OCI-LY7 (cell line): ENCODE results near the gene PSD2. TPM values are rescaled to one million over a fixed set of nuclear protein-coding genes. Genes with fewer than 3 reads are reported as not detected.

Source experiments
- BruUV-seq: library from RNA; stranded (reverse); fragments of 400-500 nt; replicated peaks from 2 replicates; lab custom pipeline; 2021; lab: Mats Ljungman, UMichigan
- CTCF ChIA-PET: fragments of 300-600 bp; sonication (Branson Sonifier 250); formaldehyde crosslinking; loops from one replicate; lab custom pipeline; 2022; ENCODE audit warnings: antibody characterized with exemption; ENCODE audit not compliant: unreplicated experiment; lab: Charles Lee
- POLR2A ChIA-PET: fragments of 300-600 bp; sonication (Branson Sonifier 250); formaldehyde crosslinking; loops from one replicate; lab custom pipeline; 2022; ENCODE audit warnings: antibody characterized with exemption; lab: Charles Lee
- DNase-seq: peaks from one replicate; pipeline ENCODE4 v3.0.0-alpha.2; 2015; ENCODE audit warnings: low spot score
- H2AFZ ChIP-seq: fragments of 200-600 bp; sonication (generic), shearing (Covaris generic); 2 replicates; pipeline ENCODE4 v1.6.1; 2014; ENCODE audit warnings: mild to moderate bottlenecking, antibody characterized with exemption, low read length, moderate library complexity
- H3K27ac ChIP-seq: fragments of 200-600 bp; sonication (generic); 2 replicates; pipeline ENCODE4 v1.5.1; 2014; ENCODE audit warnings: mixed run types, low read depth, mild to moderate bottlenecking, moderate library complexity, low read length, inconsistent platforms; ENCODE audit not compliant: poor library complexity, severe bottlenecking
- H3K36me3 ChIP-seq: fragments of 200-600 bp; sonication (generic); 2 replicates; pipeline ENCODE4 v1.6.1; 2014; ENCODE audit warnings: mild to moderate bottlenecking, antibody characterized with exemption, low read length, moderate library complexity, mixed read lengths; ENCODE audit not compliant: insufficient read depth
- H3K4me1 ChIP-seq: fragments of 200-600 bp; sonication (generic); 2 replicates; pipeline ENCODE4 v1.5.1; 2014; ENCODE audit warnings: mild to moderate bottlenecking, low read length; ENCODE audit not compliant: insufficient read depth, poor library complexity, severe bottlenecking
- H3K4me2 ChIP-seq: fragments of 200-600 bp; sonication (generic); 2 replicates; pipeline ENCODE4 v1.6.1; 2014; ENCODE audit warnings: mild to moderate bottlenecking, low read length
- H3K4me3 ChIP-seq: fragments of 200-600 bp; sonication (generic); 2 replicates; pipeline ENCODE4 v1.5.1; 2014; ENCODE audit warnings: mild to moderate bottlenecking, low read depth, low read length; ENCODE audit not compliant: poor library complexity, severe bottlenecking
- H3K79me2 ChIP-seq: fragments of 200-600 bp; sonication (generic); 2 replicates; pipeline ENCODE4 v1.6.1; 2016; ENCODE audit warnings: low read depth, mild to moderate bottlenecking, low read length, moderate library complexity, mixed read lengths; ENCODE audit not compliant: insufficient read depth
- H3K9me2 ChIP-seq: fragments of 200-600 bp; sonication (generic); 2 replicates; pipeline ENCODE4 v1.6.1; 2016; ENCODE audit warnings: mild to moderate bottlenecking, low read length, mixed read lengths; ENCODE audit not compliant: insufficient read depth
- H3K9me3 ChIP-seq: fragments of 200-600 bp; sonication (generic); 2 replicates; pipeline ENCODE4 v1.6.1; 2014; ENCODE audit warnings: mild to moderate bottlenecking, mixed run types, low read length, mixed read lengths
- H4K20me1 ChIP-seq: fragments of 200-600 bp; sonication (generic); 2 replicates; pipeline ENCODE4 v1.6.1; 2014; ENCODE audit warnings: mild to moderate bottlenecking, antibody characterized with exemption, low read length, moderate library complexity, mixed read lengths; ENCODE audit not compliant: insufficient read depth
- CTCF ChIP-seq: fragments of 200-600 bp; sonication (generic); conservative IDR thresholded peaks from 2 replicates; pipeline ENCODE4 v1.5.1; 2014; ENCODE audit warnings: mild to moderate bottlenecking, antibody characterized with exemption, low read length, moderate library complexity, mixed read lengths
- EZH2phosphoT487 ChIP-seq: fragments of 200-600 bp; sonication (generic); IDR thresholded peaks from 2 replicates; pipeline ENCODE4 v1.6.1; 2018; ENCODE audit warnings: low read depth, borderline replicate concordance, mild to moderate bottlenecking, mixed run types, antibody characterized with exemption, low read length, moderate library complexity, mixed read lengths
- intact Hi-C: fragments of 100-400 bp; cut with micrococcal nuclease; formaldehyde crosslinking; loops from one replicate; pipeline ENCODE4 v1.10.0; 2022; ENCODE audit not compliant: unreplicated experiment
- total RNA-seq, 2 experiments: library from RNA; depleted of rRNA in 1 of 2; stranded (reverse); fragments of >200 nt in 1 of 2; shearing (Covaris generic) in 1 of 2; gene quantifications; 2 replicates each; pipeline ENCODE4 v1.2.3, GENCODE V29; 2014 to 2022

The PSD2 gene
- total RNA-seq, 2 experiments from 2014 or later: 0.11 to 0.13 TPM

GRCh38 chr5:139835656-139836055 is 40.0 kb downstream of the PSD2 start:
- Histone ChIP-seq H4K20me1 (no peaks in the 10 kb centered on the region), H3K36me3 (no peaks in the 10 kb centered on the region), H3K9me3 (no peaks in the 10 kb centered on the region), H2AFZ (no peak overlapping the region), H3K4me2 (no peak overlapping the region), H3K79me2 (no peaks in the 10 kb centered on the region), H3K9me2 (no peaks in the 10 kb centered on the region), H3K4me3 (no peak overlapping the region), H3K27ac (no peak overlapping the region), H3K4me1 (no peaks in the 10 kb centered on the region)
- ChIA-PET POLR2A (interaction anchor here (0.5 kb wide), 1 partner anchor 231 kb away, joined by 4 read pairs; no protein-coding TSS in a partner anchor), CTCF (no interaction called here)
- no peak for DNase-seq
- TF ChIP-seq EZH2phosphoT487: no peak
- TF ChIP-seq CTCF: no peak
- intact Hi-C loops: no loop called here
- no TSS peak for BruUV-seq

- no peak overlapping the region for H2AFZ ChIP-seq
- no peak overlapping the region for H3K4me3 ChIP-seq
- H3K4me2 ChIP-seq: no peak overlapping the region
- POLR2A ChIA-PET: interaction anchor here (0.6 kb wide), 1 partner anchor 338 kb away, joined by 4 read pairs; no protein-coding TSS in a partner anchor
- H3K9me2 ChIP-seq: no peaks in the 10 kb centered on the region
- no peaks in the 10 kb centered on the region for H3K36me3 ChIP-seq
- no peaks in the 10 kb centered on the region for H3K9me3 ChIP-seq
- no peaks in the 10 kb centered on the region for H3K4me1 ChIP-seq
- no peaks in the 10 kb centered on the region for H3K79me2 ChIP-seq
- CTCF ChIA-PET: interaction anchor here (0.6 kb wide), 1 partner anchor 132 kb away, joined by 3 read pairs; no protein-coding TSS in a partner anchor
- no peak for DNase-seq
- H4K20me1 ChIP-seq: no peaks in the 10 kb centered on the region
- TF ChIP-seq EZH2phosphoT487 (no peak), CTCF (no peak)
- H3K27ac ChIP-seq: no peak overlapping the region
- no TSS peak for BruUV-seq
- intact Hi-C loops: no loop called here
Observed at GRCh38 chr5:139836469-139837208, 41.0 kb downstream of the PSD2 start.

GRCh38 chr5:139837711-139838380 is 42.2 kb downstream of the PSD2 start:
- CTCF ChIA-PET: no interaction called here
- no peak overlapping the region for H3K4me3 ChIP-seq
- H3K79me2 ChIP-seq: no peaks in the 10 kb centered on the region
- H3K9me2 ChIP-seq: no peaks in the 10 kb centered on the region
- no peak for TF ChIP-seq CTCF
- TF ChIP-seq EZH2phosphoT487: no peak
- no peaks in the 10 kb centered on the region for H4K20me1 ChIP-seq
- no peak overlapping the region for H3K27ac ChIP-seq
- no peak overlapping the region for H3K4me2 ChIP-seq
- no peaks in the 10 kb centered on the region for H3K36me3 ChIP-seq
- no peak for DNase-seq
- intact Hi-C loops: no loop called here
- POLR2A ChIA-PET: no interaction called here
- no peaks in the 10 kb centered on the region for H3K4me1 ChIP-seq
- H2AFZ ChIP-seq: no peak overlapping the region
- no peaks in the 10 kb centered on the region for H3K9me3 ChIP-seq
- no TSS peak for BruUV-seq
